Sigmoid colon (tissue), 4 donors: ENCODE data around the gene TMEM182.

Source experiments
- EP300 ChIP-seq, 4 donors: sonication (generic); formaldehyde crosslinking; IDR thresholded peaks; one replicate each; pipeline ENCODE4 v1.6.1; 2017; ENCODE audit warnings: antibody characterized with exemption in 4 of 4
- POLR2A ChIP-seq, 2 donors: fragments of 450-650 bp; IDR thresholded peaks; one replicate each; pipeline ENCODE4 v1.6.1; 2016; ENCODE audit warnings: antibody characterized with exemption in 2 of 2, mild to moderate bottlenecking in 2 of 2, moderate library complexity in 2 of 2

GRCh38 chr2:102795641-102796040 is 33.8 kb downstream of the TMEM182 start:
- TF ChIP-seq EP300 (IDR thresholded peaks at IDR 0.05), result no peak
- TF ChIP-seq POLR2A (IDR thresholded peaks at IDR 0.05), result no peak
